GM12878 (cell line): Measurements from ENCODE around the gene DUS4L. TPM values are rescaled to one million over a fixed set of nuclear protein-coding genes. Genes with fewer than 3 reads are reported as not detected.

Source experiments
- ATAC-seq: fragments of 200-7000 bp; cut with Tn5 transposase; 3 replicates; pipeline ENCODE4 v1.9.1; 2020; ENCODE audit warnings: mild to moderate bottlenecking, moderate library complexity
- BruUV-seq: library from RNA; stranded (reverse); fragments of 400-500 nt; replicated peaks from 2 replicates; lab custom pipeline; 2021; lab: Mats Ljungman, UMichigan
- CTCF ChIA-PET: fragments of 300-600 bp; sonication (Branson Sonifier 250); formaldehyde crosslinking; extraction: SDS; loops from one replicate; lab custom pipeline; 2021; ENCODE audit warnings: inconsistent platforms; lab: Yijun Ruan, JAX
- POLR2A ChIA-PET: fragments of 350-600 bp; formaldehyde crosslinking; extraction: SDS; loops from one replicate; lab custom pipeline; 2021; ENCODE audit warnings: inconsistent platforms; lab: Charles Lee
- RAD21 ChIA-PET: fragments of 300-600 bp; sonication (Branson Sonifier 250); formaldehyde crosslinking; loops from one replicate; lab custom pipeline; 2023; ENCODE audit warnings: antibody characterized with exemption; ENCODE audit not compliant: unreplicated experiment; lab: Charles Lee
- SMC1A ChIA-PET: fragments of 300-600 bp; sonication (Branson Sonifier 250); formaldehyde crosslinking; loops from one replicate; lab custom pipeline; 2023; ENCODE audit not compliant: unreplicated experiment, uncharacterized antibody; lab: Charles Lee
- DNase-seq: peaks from one replicate; pipeline ENCODE4 v3.0.0-alpha.2; 2011; ENCODE audit warnings: low read depth, low spot score
- FAIRE-seq: peaks from 3 replicates; lab custom pipeline; 2011; peaks lifted over from hg19 to GRCh38; lab: Jason Lieb, UNC
- H2AFZ ChIP-seq: 2 replicates; pipeline ENCODE4 v1.6.0; 2011; ENCODE audit warnings: low read depth, low read length, control low read depth; ENCODE audit not compliant: control insufficient read depth
- H3K27ac ChIP-seq: 2 replicates; pipeline ENCODE4 v1.5.1; 2011; ENCODE audit warnings: control low read depth; ENCODE audit not compliant: control insufficient read depth, insufficient read depth
- H3K27me3 ChIP-seq, 2 experiments: replicated peaks in 1 of 2; 2 replicates each; pipeline versions ENCODE4 v1.6.0 to v1.6.1; 2011; ENCODE audit warnings: low read length in 1 of 2; ENCODE audit not compliant: control insufficient read depth in 2 of 2, insufficient read depth in 2 of 2
- H3K36me3 ChIP-seq, 2 experiments: 2 replicates each; pipeline ENCODE4 v1.5.1; 2011; ENCODE audit warnings: low read length in 1 of 2; ENCODE audit not compliant: control insufficient read depth in 2 of 2, insufficient read depth in 2 of 2
- H3K4me1 ChIP-seq: 2 replicates; pipeline ENCODE4 v1.6.1; 2011; ENCODE audit warnings: mild to moderate bottlenecking, low read length, moderate library complexity, mixed read lengths; ENCODE audit not compliant: control insufficient read depth, insufficient read depth
- H3K4me2 ChIP-seq: 2 replicates; pipeline ENCODE4 v1.6.0; 2011; ENCODE audit warnings: control low read depth; ENCODE audit not compliant: control insufficient read depth, insufficient read depth
- H3K4me3 ChIP-seq: fragments of 200-600 bp; sonication (generic); 2 replicates; pipeline ENCODE4 v1.5.1; 2016
- H3K79me2 ChIP-seq: 2 replicates; pipeline ENCODE4 v1.6.0; 2011; ENCODE audit warnings: low read length; ENCODE audit not compliant: control insufficient read depth, insufficient read depth
- H3K9ac ChIP-seq: 2 replicates; pipeline ENCODE4 v1.8.0; 2011; ENCODE audit warnings: low read length, control low read depth, mixed read lengths; ENCODE audit not compliant: control insufficient read depth, insufficient read depth
- H3K9me3 ChIP-seq: replicated peaks from 3 replicates; pipeline ENCODE4 v1.5.1; 2011; ENCODE audit warnings: mild to moderate bottlenecking, low read length; ENCODE audit not compliant: control insufficient read depth, insufficient read depth
- H4K20me1 ChIP-seq: 2 replicates; pipeline ENCODE4 v1.6.0; 2011; ENCODE audit not compliant: control insufficient read depth, insufficient read depth
- CHD4 ChIP-seq: fragments of 200-600 bp; sonication (generic); IDR thresholded peaks from 2 replicates; pipeline ENCODE4 v1.6.1; 2016; ENCODE audit warnings: mild to moderate bottlenecking
- CUX1 ChIP-seq: IDR thresholded peaks from 2 replicates; pipeline ENCODE4 v1.6.1; 2012; ENCODE audit warnings: improper control_type of control experiment, low read depth, low read length; ENCODE audit not compliant: insufficient replicate concordance
- JUNB ChIP-seq: IDR thresholded peaks from 2 replicates; pipeline ENCODE4 v1.6.1; 2016; ENCODE audit warnings: antibody characterized with exemption, mild to moderate bottlenecking
- NFYA ChIP-seq: IDR thresholded peaks from 2 replicates; pipeline ENCODE4 v1.6.1; 2011; ENCODE audit warnings: low read depth, mild to moderate bottlenecking, low read length, improper control_type of control experiment, borderline replicate concordance
- PML ChIP-seq: IDR thresholded peaks from 2 replicates; pipeline ENCODE4 v1.6.1; 2012; ENCODE audit warnings: low read length, inconsistent platforms
- POU2F2 ChIP-seq: IDR thresholded peaks from 3 replicates; pipeline ENCODE4 v1.6.1; 2011; ENCODE audit warnings: low read depth, mild to moderate bottlenecking, low read length, borderline replicate concordance
- RAD21 ChIP-seq: IDR thresholded peaks from 2 replicates; pipeline ENCODE4 v1.6.1; 2011; ENCODE audit warnings: mild to moderate bottlenecking, low read depth, low read length, moderate library complexity; ENCODE audit not compliant: insufficient read depth
- RB1 ChIP-seq: fragments of 450-650 bp; formaldehyde crosslinking; IDR thresholded peaks from 2 replicates; pipeline ENCODE4 v1.6.1; 2017; ENCODE audit warnings: mild to moderate bottlenecking, borderline replicate concordance
- STAT1 ChIP-seq: fragments of 450-650 bp; conservative IDR thresholded peaks from 2 replicates; pipeline ENCODE4 v1.6.1; 2014; ENCODE audit warnings: antibody characterized with exemption, mild to moderate bottlenecking
- SUZ12 ChIP-seq: fragments of 200-600 bp; sonication (generic); IDR thresholded peaks from one replicate; pipeline ENCODE4 v1.6.1; 2018; ENCODE audit warnings: antibody characterized with exemption, mild to moderate bottlenecking; ENCODE audit not compliant: unreplicated experiment
- TCF12 ChIP-seq: IDR thresholded peaks from 2 replicates; pipeline ENCODE4 v1.6.1; 2011; ENCODE audit warnings: low read depth, mild to moderate bottlenecking, low read length
- whole genome bisulfite sequencing: methylation state at CpG from one replicate; pipeline ENCODE4 v1.1.6; 2016; ENCODE audit warnings: low lambda C conversion rate; ENCODE audit not compliant: insufficient replicate concordance, insufficient coverage; ENCODE audit errors: missing lambda C conversion rate; 5-methylcytosine and 5-hydroxymethylcytosine counted together
- in situ Hi-C: fragments of 300-500 bp; cut with MboI; formaldehyde crosslinking; loops from 9 replicates; pipeline ENCODE4 v1.14.3; 2018; ENCODE audit warnings: mixed read lengths
- intact Hi-C: fragments of 100-400 bp; cut with micrococcal nuclease; formaldehyde crosslinking; loops from one replicate; pipeline ENCODE4 v1.14.2; 2022; ENCODE audit not compliant: unreplicated experiment
- polyA plus RNA-seq, 11 experiments: library from polyadenylated mRNA; depleted of rRNA in 4 of 11; unstranded in 6 of 11; stranded (reverse) in 5 of 11; fragments of >200 nt; fragmentation: Nextera tagmentation in 4 of 11; fragmentation: Illumina TruSeq in 1 of 11; extraction: Ambion mirVana in 4 of 11; extraction: Trizol in 1 of 11; gene quantifications; 1 replicate in 1 of 11; 2 replicates in 10 of 11; pipeline versions ENCODE4 v1.2.1 to v1.2.3, GENCODE V29; 2011 to 2016; ENCODE audit warnings: inconsistent platforms in 2 of 11, missing spikeins in 2 of 11, low read depth in 1 of 11
- total RNA-seq, 4 experiments: library from RNA; depleted of rRNA in 3 of 4; stranded (reverse); fragments of >200 nt in 3 of 4; fragmentation: Illumina TruSeq in 1 of 4; extraction: Trizol in 1 of 4; gene quantifications; 2 replicates each; pipeline versions ENCODE4 v1.2.1 to v1.2.3, GENCODE V29; 2013 to 2021
- TF ChIP-seq, protein P1 (sequence below): IDR thresholded peaks from 2 replicates; pipeline ENCODE4 v1.6.1; 2011; ENCODE audit warnings: mild to moderate bottlenecking, low read depth, low read length, moderate library complexity; ENCODE audit not compliant: insufficient replicate concordance
- TF ChIP-seq, protein P2 (sequence below): IDR thresholded peaks from 2 replicates; pipeline ENCODE4 v1.6.1; 2011; ENCODE audit warnings: borderline replicate concordance, low read depth, mild to moderate bottlenecking, moderate library complexity, low read length; ENCODE audit not compliant: insufficient read depth, poor library complexity, severe bottlenecking
- TF ChIP-seq, protein P3 (sequence below): IDR thresholded peaks from 2 replicates; pipeline ENCODE4 v1.6.1; 2012; ENCODE audit warnings: low read depth, low read length, improper control_type of control experiment

DUS4L gene
- total and polyA plus RNA-seq, 10 of the 15 experiments (the other 5 are each of a cell fraction or from before 2014, with no cell fraction given), result 5.3 to 15.3 (median 12.8) TPM

DNA sequence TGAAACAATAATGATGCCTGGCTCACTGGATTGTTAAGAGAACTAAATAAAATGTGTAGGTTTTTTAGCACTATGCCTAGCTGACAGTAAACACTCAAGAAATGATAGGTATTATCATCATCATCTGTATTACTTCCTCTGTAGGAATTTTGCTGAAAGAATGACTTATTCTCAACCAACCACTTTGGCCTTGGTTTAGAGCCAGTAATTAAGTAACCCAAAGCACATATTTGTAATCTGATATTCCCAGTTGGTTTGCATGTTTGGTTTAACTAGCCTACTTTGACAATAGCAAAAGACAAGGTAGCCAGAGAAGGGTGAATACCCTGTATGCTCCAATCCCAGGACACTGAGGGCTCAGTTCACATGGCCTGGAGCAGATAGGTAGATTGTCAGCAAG is 50.7 kb downstream of the DUS4L start (continued):
- TF ChIP-seq, protein P1, sequence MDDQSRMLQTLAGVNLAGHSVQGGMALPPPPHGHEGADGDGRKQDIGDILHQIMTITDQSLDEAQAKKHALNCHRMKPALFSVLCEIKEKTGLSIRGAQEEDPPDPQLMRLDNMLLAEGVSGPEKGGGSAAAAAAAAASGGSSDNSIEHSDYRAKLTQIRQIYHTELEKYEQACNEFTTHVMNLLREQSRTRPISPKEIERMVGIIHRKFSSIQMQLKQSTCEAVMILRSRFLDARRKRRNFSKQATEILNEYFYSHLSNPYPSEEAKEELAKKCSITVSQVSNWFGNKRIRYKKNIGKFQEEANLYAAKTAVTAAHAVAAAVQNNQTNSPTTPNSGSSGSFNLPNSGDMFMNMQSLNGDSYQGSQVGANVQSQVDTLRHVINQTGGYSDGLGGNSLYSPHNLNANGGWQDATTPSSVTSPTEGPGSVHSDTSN, result no peak
- no peak for TF ChIP-seq RB1
- TF ChIP-seq STAT1, result no peak

DNA sequence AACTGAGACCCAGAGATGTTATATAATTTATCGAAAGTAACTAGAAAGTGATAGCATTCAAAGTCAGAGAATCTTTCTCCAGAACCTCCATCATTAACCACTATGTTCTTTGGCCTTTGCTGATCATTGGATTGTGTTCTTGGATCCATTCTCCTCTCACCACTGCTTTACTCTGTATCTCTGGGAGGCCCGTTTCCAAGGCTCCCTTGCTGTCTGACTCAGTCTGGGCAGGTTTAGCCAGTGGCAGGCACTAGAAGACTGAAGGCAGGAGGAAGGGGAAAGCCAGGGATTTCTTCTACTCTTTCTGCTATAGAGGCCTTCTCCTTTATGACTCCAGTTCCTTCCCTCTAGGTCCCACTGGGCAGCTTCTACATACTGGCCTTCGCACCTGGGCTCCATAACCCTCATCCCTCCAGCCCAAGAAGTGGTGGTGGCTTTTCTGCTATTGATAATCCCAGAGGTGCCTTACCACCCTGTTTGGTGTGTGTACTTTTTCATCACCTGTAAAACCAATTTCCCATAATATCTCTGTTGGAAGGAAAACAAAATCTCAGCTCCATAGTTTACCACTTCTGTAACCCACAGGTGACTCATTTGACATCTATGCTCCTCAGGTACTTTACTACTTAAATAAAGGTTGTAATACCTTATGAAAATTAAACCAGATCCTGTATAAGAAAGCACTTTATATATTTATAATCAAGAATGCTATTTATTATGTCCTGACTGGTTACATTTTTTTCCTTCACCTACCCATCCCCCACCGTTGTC is 52.3 kb downstream of the DUS4L start:
- H4K20me1 ChIP-seq, result no peaks in the 10 kb centered on the region
- H2AFZ ChIP-seq, result no peak overlapping the region
- POLR2A ChIA-PET, result no interaction called here
- H3K36me3 ChIP-seq, result peaks cover 2 to 3% of the 10 kb centered on the region in 2 experiments; a peak in 3 of 4 replicates
- H3K4me3 ChIP-seq, result no peak overlapping the region
- no peak overlapping the region for H3K9ac ChIP-seq
- FAIRE-seq, result no peak
- no peak overlapping the region for H3K4me2 ChIP-seq
- H3K4me1 ChIP-seq, result no peaks in the 10 kb centered on the region
- H3K9me3 ChIP-seq, result no peaks in the 10 kb centered on the region
- DNase-seq, result no peak
- SMC1A ChIA-PET, result no interaction called here
- in situ Hi-C loops, result no loop called here
- intact Hi-C loops, result no loop called here
- RAD21 ChIA-PET, result no interaction called here
- WGBS, result 99% methylated on average over 4 of the region's 4 CpGs
- no peak for ATAC-seq
- CTCF ChIA-PET, result interaction anchor here (0.7 kb wide), 1 partner anchor 29 kb away, joined by 3 read pairs; no protein-coding TSS in a partner anchor
- H3K79me2 ChIP-seq, result no peaks in the 10 kb centered on the region
- H3K27ac ChIP-seq, result no peak overlapping the region
- no peaks in the 10 kb centered on the region for H3K27me3 ChIP-seq
- BruUV-seq, result no TSS peak
- TF ChIP-seq, protein P2, sequence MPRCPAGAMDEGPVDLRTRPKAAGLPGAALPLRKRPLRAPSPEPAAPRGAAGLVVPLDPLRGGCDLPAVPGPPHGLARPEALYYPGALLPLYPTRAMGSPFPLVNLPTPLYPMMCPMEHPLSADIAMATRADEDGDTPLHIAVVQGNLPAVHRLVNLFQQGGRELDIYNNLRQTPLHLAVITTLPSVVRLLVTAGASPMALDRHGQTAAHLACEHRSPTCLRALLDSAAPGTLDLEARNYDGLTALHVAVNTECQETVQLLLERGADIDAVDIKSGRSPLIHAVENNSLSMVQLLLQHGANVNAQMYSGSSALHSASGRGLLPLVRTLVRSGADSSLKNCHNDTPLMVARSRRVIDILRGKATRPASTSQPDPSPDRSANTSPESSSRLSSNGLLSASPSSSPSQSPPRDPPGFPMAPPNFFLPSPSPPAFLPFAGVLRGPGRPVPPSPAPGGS, result no peak
- TF ChIP-seq SUZ12 (no peak), NFYA (no peak), CUX1 (no peak), CHD4 (no peak), POU2F2 (no peak), RAD21 (no peak), PML (no peak), TCF12 (no peak), JUNB (no peak)
- TF ChIP-seq, protein P3, sequence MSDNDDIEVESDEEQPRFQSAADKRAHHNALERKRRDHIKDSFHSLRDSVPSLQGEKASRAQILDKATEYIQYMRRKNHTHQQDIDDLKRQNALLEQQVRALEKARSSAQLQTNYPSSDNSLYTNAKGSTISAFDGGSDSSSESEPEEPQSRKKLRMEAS, result no peak
